ENCODE results near the gene SLC34A1.
"Not testable (repeated sequence)": the region's sequence is repeated elsewhere in the genome, so short reads cannot be mapped to it uniquely, and the experiment has no call there.

SLC34A1 gene

GRCh38 chr5:177390363-177391300 is 6.4 kb downstream of the SLC34A1 start:
- peak; percentile 92 for DNase-seq

GRCh38 chr5:177392765-177393164 is 8.5 kb downstream of the SLC34A1 start:
- no peak for DNase-seq

GRCh38 chr5:177393206-177393765 is 9.1 kb downstream of the SLC34A1 start:
- no peak for DNase-seq

- no peak for DNase-seq
These were observed 9.8 kb downstream of the SLC34A1 start for GRCh38 chr5:177393990-177394389.

GRCh38 chr5:177396078-177396477 is 11.8 kb downstream of the SLC34A1 start:
- DNase-seq: no peak

- DNase-seq: no peak
These were observed 12.6 kb downstream of the SLC34A1 start for GRCh38 chr5:177396807-177397206.

GRCh38 chr5:177397875-177398390 is 13.7 kb downstream of the SLC34A1 start:
- DNase-seq: no peak

- no peak for DNase-seq
These were observed 16.0 kb downstream of the SLC34A1 start, which contains the start of gene PFN3 for GRCh38 chr5:177399997-177400868. PFN3 (minus strand) TSS chr5:177400661; CDS start chr5:177400576, 85 bp downstream.

GRCh38 chr5:177402271-177403043 is 18.2 kb downstream of the SLC34A1 start:
- peak; percentile 77 for DNase-seq

- peak; percentile 66 for DNase-seq
These were observed 19.0 kb downstream of the SLC34A1 start for GRCh38 chr5:177403102-177403791.

- peak; percentile 91 for DNase-seq
These were observed 19.8 kb downstream of the SLC34A1 start for GRCh38 chr5:177403792-177404640.

- DNase-seq: no peak
These were observed 20.5 kb downstream of the SLC34A1 start for GRCh38 chr5:177404641-177405179.

GRCh38 chr5:177405312-177405711 is 21.1 kb downstream of the SLC34A1 start:
- DNase-seq: no peak

- peak; percentile 42 for DNase-seq
These were observed 21.6 kb downstream of the SLC34A1 start for GRCh38 chr5:177405805-177406204.

- no peak for DNase-seq
These were observed 25.0 kb downstream of the SLC34A1 start, which contains the start of gene F12 for GRCh38 chr5:177409043-177409801. F12 (minus strand) TSS chr5:177409564; CDS start chr5:177409527, 37 bp downstream.

GRCh38 chr5:177410575-177410974 is 26.3 kb downstream of the SLC34A1 start:
- peak; percentile 38 for DNase-seq

- peak; percentile 78 for DNase-seq
These were observed 28.5 kb downstream of the SLC34A1 start for GRCh38 chr5:177412603-177413233.

GRCh38 chr5:177414481-177414880 is 30.2 kb downstream of the SLC34A1 start:
- DNase-seq: no peak

- not testable (repeated sequence) for DNase-seq
These were observed 32.8 kb downstream of the SLC34A1 start for GRCh38 chr5:177417081-177417480.

Data from CD4-positive, alpha-beta T cell treated with Interleukin-17A for 1 hour (primary cell).